HEK293 (cell line): ENCODE measurements around the gene ARMH2.

ENCODE experiments used
- CTCF ChIP-seq: fragments of 450-650 bp; formaldehyde crosslinking; IDR thresholded peaks from 2 replicates; pipeline ENCODE4 v1.5.1; 2016; ENCODE audit warnings: missing biosample characterization, missing genetic modification characterization
- HOXD13 ChIP-seq: sonication (generic); formaldehyde crosslinking; IDR thresholded peaks from 2 replicates; pipeline ENCODE4 v1.8.0; 2022; ENCODE audit warnings: missing genetic modification reagents, borderline replicate concordance
- MZF1 ChIP-seq: fragments of 450-650 bp; formaldehyde crosslinking; IDR thresholded peaks from 2 replicates; pipeline ENCODE4 v1.5.1; 2017; ENCODE audit warnings: missing biosample characterization, missing genetic modification characterization, borderline replicate concordance
- WT1 ChIP-seq: fragments of 450-650 bp; formaldehyde crosslinking; IDR thresholded peaks from 2 replicates; pipeline ENCODE4 v1.5.1; 2016; ENCODE audit warnings: missing biosample characterization, missing genetic modification characterization
- ZBTB11 ChIP-seq: fragments of 450-650 bp; formaldehyde crosslinking; conservative IDR thresholded peaks from 2 replicates; pipeline ENCODE4 v1.5.1; 2016; ENCODE audit warnings: low read depth, missing biosample characterization, missing genetic modification characterization
- ZBTB7A ChIP-seq: fragments of 450-650 bp; formaldehyde crosslinking; IDR thresholded peaks from 2 replicates; pipeline ENCODE4 v1.5.1; 2016; ENCODE audit warnings: low read depth, missing biosample characterization, missing genetic modification characterization
- ZBTB8A ChIP-seq: fragments of 450-650 bp; formaldehyde crosslinking; IDR thresholded peaks from 2 replicates; pipeline ENCODE4 v1.5.1; 2016; ENCODE audit warnings: missing biosample characterization, missing genetic modification characterization
- ZNF416 ChIP-seq: fragments of 450-650 bp; formaldehyde crosslinking; IDR thresholded peaks from 2 replicates; pipeline ENCODE4 v1.5.1; 2016; ENCODE audit warnings: missing biosample characterization, missing genetic modification characterization
- ZNF548 ChIP-seq: fragments of 450-650 bp; formaldehyde crosslinking; IDR thresholded peaks from 2 replicates; pipeline ENCODE4 v1.5.1; 2016; ENCODE audit warnings: missing biosample characterization, missing genetic modification characterization
- ZNF580 ChIP-seq: fragments of 450-650 bp; formaldehyde crosslinking; IDR thresholded peaks from 2 replicates; pipeline ENCODE4 v1.5.1; 2016; ENCODE audit warnings: missing biosample characterization, missing genetic modification characterization
- ZNF768 ChIP-seq: fragments of 450-650 bp; formaldehyde crosslinking; IDR thresholded peaks from 2 replicates; pipeline ENCODE4 v1.5.1; 2018; ENCODE audit warnings: missing biosample characterization, mild to moderate bottlenecking, missing genetic modification characterization
- TF ChIP-seq, protein P1 (sequence below): fragments of 450-650 bp; formaldehyde crosslinking; IDR thresholded peaks from 2 replicates; pipeline ENCODE4 v1.5.1; 2017; ENCODE audit warnings: missing biosample characterization, missing genetic modification characterization

DNA sequence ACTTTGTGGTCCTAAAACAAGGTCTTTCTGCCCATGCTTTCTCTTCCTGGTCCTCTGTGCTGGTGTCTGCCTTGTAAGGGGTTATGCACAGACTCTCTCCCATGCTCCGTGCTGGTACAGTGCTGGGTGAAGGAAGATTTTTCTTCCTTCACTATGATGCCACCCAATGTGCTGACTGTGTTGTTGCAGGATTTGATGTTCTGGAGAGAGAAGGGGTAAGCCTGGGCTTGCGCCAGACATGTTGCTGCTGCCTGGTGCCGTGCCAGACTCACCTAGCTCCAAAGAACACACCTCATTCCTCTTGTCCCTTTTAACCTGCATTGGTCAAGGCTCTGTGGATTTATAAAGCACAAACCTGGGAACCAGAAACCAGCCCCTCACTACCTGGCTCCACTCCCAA, 28.4 kb upstream of the ARMH2 start:
- no peak for TF ChIP-seq ZBTB11 (tag by site-specific recombination)
- TF ChIP-seq WT1 (tag by site-specific recombination): no peak
- TF ChIP-seq HOXD13 (CRISPR knock-in tag): no peak
- no peak for TF ChIP-seq ZBTB7A
- no peak for TF ChIP-seq ZNF416 (tag by site-specific recombination)
- TF ChIP-seq CTCF (tag by site-specific recombination): 0 out of 2 replicates have a peak, but pooled peaks have one; percentile 30
- TF ChIP-seq ZNF580 (tag by site-specific recombination): no peak
- TF ChIP-seq MZF1 (tag by site-specific recombination): no peak
- TF ChIP-seq, protein P1, sequence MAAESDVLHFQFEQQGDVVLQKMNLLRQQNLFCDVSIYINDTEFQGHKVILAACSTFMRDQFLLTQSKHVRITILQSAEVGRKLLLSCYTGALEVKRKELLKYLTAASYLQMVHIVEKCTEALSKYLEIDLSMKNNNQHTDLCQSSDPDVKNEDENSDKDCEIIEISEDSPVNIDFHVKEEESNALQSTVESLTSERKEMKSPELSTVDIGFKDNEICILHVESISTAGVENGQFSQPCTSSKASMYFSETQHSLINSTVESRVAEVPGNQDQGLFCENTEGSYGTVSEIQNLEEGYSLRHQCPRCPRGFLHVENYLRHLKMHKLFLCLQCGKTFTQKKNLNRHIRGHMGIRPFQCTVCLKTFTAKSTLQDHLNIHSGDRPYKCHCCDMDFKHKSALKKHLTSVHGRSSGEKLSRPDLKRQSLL (tag by site-specific recombination): no peak
- TF ChIP-seq ZNF548 (tag by site-specific recombination): no peak
- no peak for TF ChIP-seq ZNF768 (tag by site-specific recombination)
- TF ChIP-seq ZBTB8A (tag by site-specific recombination): no peak
